HEK293 (cell line): ENCODE data around the gene HDAC7.
A peak's percentile ranks its signal among the peaks of the same experiment; 100 is the strongest.

Source experiments
- BCL11A ChIP-seq: fragments of 450-650 bp; formaldehyde crosslinking; IDR thresholded peaks from 2 replicates; pipeline ENCODE4 v1.5.1; 2016; ENCODE audit warnings: low read depth, missing biosample characterization, missing genetic modification characterization
- EGR2 ChIP-seq: fragments of 450-650 bp; formaldehyde crosslinking; IDR thresholded peaks from 2 replicates; pipeline ENCODE4 v1.5.1; 2016; ENCODE audit warnings: low read depth, missing biosample characterization, missing genetic modification characterization
- HOXD13 ChIP-seq: sonication (generic); formaldehyde crosslinking; IDR thresholded peaks from 2 replicates; pipeline ENCODE4 v1.8.0; 2022; ENCODE audit warnings: missing genetic modification reagents, borderline replicate concordance
- KLF7 ChIP-seq: fragments of 450-650 bp; formaldehyde crosslinking; IDR thresholded peaks from 2 replicates; pipeline ENCODE4 v1.5.1; 2016; ENCODE audit warnings: missing biosample characterization, missing genetic modification characterization, borderline replicate concordance
- KLF9 ChIP-seq: fragments of 450-650 bp; formaldehyde crosslinking; IDR thresholded peaks from 2 replicates; pipeline ENCODE4 v1.5.1; 2016; ENCODE audit warnings: missing biosample characterization, missing genetic modification characterization, low read depth
- REPIN1 ChIP-seq: fragments of 450-650 bp; formaldehyde crosslinking; IDR thresholded peaks from 2 replicates; pipeline ENCODE4 v1.5.1; 2017; ENCODE audit warnings: missing biosample characterization, missing genetic modification characterization, low read depth
- SP2 ChIP-seq: fragments of 450-650 bp; formaldehyde crosslinking; IDR thresholded peaks from 2 replicates; pipeline ENCODE4 v1.5.1; 2016; ENCODE audit warnings: missing biosample characterization, missing genetic modification characterization
- SP3 ChIP-seq: fragments of 450-650 bp; formaldehyde crosslinking; IDR thresholded peaks from 2 replicates; pipeline ENCODE4 v1.5.1; 2016; ENCODE audit warnings: missing biosample characterization, missing genetic modification characterization
- YY2 ChIP-seq: fragments of 450-650 bp; formaldehyde crosslinking; IDR thresholded peaks from 2 replicates; pipeline ENCODE4 v1.5.1; 2016; ENCODE audit warnings: missing biosample characterization, missing genetic modification characterization
- ZNF341 ChIP-seq: fragments of 450-650 bp; formaldehyde crosslinking; IDR thresholded peaks from 2 replicates; pipeline ENCODE4; 2016; ENCODE audit warnings: low read depth, missing biosample characterization, missing genetic modification characterization
- ZNF391 ChIP-seq: fragments of 450-650 bp; formaldehyde crosslinking; IDR thresholded peaks from 2 replicates; pipeline ENCODE4 v1.5.1; 2016; ENCODE audit warnings: low read depth, missing biosample characterization, missing genetic modification characterization, borderline replicate concordance
- ZXDB ChIP-seq: fragments of 450-650 bp; formaldehyde crosslinking; IDR thresholded peaks from 2 replicates; pipeline ENCODE4 v1.5.1; 2016; ENCODE audit warnings: missing biosample characterization, missing genetic modification characterization
- TF ChIP-seq, protein P1 (sequence below): fragments of 450-650 bp; formaldehyde crosslinking; IDR thresholded peaks from 2 replicates; pipeline ENCODE4 v1.5.1; 2016; ENCODE audit warnings: missing biosample characterization, missing genetic modification characterization, borderline replicate concordance
- TF ChIP-seq, protein P2 (sequence below): fragments of 450-650 bp; formaldehyde crosslinking; IDR thresholded peaks from 2 replicates; pipeline ENCODE4 v1.5.1; 2017; ENCODE audit warnings: missing biosample characterization, missing genetic modification characterization
- TF ChIP-seq, protein P3 (sequence below): fragments of 450-650 bp; formaldehyde crosslinking; IDR thresholded peaks from 2 replicates; pipeline ENCODE4 v1.5.1; 2016; ENCODE audit warnings: missing biosample characterization, missing genetic modification characterization
- TF ChIP-seq, protein P4 (sequence below): fragments of 450-650 bp; formaldehyde crosslinking; IDR thresholded peaks from 2 replicates; pipeline ENCODE4 v1.5.1; 2016; ENCODE audit warnings: missing biosample characterization, missing genetic modification characterization
- TF ChIP-seq, protein P5 (sequence below): fragments of 450-650 bp; formaldehyde crosslinking; IDR thresholded peaks from 2 replicates; pipeline ENCODE4 v1.5.1; 2016; ENCODE audit warnings: missing biosample characterization, missing genetic modification characterization

HDAC7 gene

DNA sequence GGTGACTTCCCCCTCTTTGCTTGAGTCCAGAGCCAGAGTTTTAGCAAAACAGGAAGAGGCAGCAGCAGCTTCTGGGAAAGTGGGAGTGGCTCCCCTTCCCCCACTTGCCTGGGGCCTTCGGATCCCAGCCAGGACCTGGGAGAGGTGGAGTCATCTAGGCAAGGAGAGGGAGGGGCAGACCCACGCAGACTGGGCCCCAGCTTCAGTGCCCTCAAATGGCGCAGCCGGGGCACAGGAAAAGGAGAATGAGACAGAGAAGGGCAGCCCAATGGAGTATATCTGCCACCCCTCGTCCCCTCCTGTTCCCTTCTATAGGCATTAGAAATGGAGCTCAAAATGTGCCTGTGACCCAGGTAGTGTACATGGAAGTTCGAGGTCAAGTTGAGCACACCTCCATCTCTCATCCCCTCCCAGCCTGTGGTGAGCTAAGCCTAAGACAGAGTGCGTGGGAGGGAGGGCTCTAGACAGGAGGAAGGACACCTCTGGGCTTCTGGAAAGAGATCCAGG, 9.3 kb upstream of the HDAC7 start (continued):
- peak; percentile 86 for TF ChIP-seq KLF9 (tag by site-specific recombination)
- peak; percentile 72 for TF ChIP-seq EGR2 (tag by site-specific recombination)
- TF ChIP-seq KLF7 (tag by site-specific recombination) = no peak
- peak; percentile 57 for TF ChIP-seq SP3 (tag by site-specific recombination)
- TF ChIP-seq, protein P1, sequence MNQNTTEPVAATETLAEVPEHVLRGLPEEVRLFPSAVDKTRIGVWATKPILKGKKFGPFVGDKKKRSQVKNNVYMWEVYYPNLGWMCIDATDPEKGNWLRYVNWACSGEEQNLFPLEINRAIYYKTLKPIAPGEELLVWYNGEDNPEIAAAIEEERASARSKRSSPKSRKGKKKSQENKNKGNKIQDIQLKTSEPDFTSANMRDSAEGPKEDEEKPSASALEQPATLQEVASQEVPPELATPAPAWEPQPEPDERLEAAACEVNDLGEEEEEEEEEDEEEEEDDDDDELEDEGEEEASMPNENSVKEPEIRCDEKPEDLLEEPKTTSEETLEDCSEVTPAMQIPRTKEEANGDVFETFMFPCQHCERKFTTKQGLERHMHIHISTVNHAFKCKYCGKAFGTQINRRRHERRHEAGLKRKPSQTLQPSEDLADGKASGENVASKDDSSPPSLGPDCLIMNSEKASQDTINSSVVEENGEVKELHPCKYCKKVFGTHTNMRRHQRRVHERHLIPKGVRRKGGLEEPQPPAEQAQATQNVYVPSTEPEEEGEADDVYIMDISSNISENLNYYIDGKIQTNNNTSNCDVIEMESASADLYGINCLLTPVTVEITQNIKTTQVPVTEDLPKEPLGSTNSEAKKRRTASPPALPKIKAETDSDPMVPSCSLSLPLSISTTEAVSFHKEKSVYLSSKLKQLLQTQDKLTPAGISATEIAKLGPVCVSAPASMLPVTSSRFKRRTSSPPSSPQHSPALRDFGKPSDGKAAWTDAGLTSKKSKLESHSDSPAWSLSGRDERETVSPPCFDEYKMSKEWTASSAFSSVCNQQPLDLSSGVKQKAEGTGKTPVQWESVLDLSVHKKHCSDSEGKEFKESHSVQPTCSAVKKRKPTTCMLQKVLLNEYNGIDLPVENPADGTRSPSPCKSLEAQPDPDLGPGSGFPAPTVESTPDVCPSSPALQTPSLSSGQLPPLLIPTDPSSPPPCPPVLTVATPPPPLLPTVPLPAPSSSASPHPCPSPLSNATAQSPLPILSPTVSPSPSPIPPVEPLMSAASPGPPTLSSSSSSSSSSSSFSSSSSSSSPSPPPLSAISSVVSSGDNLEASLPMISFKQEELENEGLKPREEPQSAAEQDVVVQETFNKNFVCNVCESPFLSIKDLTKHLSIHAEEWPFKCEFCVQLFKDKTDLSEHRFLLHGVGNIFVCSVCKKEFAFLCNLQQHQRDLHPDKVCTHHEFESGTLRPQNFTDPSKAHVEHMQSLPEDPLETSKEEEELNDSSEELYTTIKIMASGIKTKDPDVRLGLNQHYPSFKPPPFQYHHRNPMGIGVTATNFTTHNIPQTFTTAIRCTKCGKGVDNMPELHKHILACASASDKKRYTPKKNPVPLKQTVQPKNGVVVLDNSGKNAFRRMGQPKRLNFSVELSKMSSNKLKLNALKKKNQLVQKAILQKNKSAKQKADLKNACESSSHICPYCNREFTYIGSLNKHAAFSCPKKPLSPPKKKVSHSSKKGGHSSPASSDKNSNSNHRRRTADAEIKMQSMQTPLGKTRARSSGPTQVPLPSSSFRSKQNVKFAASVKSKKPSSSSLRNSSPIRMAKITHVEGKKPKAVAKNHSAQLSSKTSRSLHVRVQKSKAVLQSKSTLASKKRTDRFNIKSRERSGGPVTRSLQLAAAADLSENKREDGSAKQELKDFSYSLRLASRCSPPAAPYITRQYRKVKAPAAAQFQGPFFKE (tag by site-specific recombination) = no peak
- no peak for TF ChIP-seq ZXDB (tag by site-specific recombination)
- peak; percentile 20; the same call in 1 of the 2 replicates for TF ChIP-seq SP2 (tag by site-specific recombination)
- TF ChIP-seq ZNF391 (tag by site-specific recombination) = no peak
- TF ChIP-seq, protein P2, sequence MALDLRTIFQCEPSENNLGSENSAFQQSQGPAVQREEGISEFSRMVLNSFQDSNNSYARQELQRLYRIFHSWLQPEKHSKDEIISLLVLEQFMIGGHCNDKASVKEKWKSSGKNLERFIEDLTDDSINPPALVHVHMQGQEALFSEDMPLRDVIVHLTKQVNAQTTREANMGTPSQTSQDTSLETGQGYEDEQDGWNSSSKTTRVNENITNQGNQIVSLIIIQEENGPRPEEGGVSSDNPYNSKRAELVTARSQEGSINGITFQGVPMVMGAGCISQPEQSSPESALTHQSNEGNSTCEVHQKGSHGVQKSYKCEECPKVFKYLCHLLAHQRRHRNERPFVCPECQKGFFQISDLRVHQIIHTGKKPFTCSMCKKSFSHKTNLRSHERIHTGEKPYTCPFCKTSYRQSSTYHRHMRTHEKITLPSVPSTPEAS (tag by site-specific recombination) = no peak
- TF ChIP-seq, protein P3, sequence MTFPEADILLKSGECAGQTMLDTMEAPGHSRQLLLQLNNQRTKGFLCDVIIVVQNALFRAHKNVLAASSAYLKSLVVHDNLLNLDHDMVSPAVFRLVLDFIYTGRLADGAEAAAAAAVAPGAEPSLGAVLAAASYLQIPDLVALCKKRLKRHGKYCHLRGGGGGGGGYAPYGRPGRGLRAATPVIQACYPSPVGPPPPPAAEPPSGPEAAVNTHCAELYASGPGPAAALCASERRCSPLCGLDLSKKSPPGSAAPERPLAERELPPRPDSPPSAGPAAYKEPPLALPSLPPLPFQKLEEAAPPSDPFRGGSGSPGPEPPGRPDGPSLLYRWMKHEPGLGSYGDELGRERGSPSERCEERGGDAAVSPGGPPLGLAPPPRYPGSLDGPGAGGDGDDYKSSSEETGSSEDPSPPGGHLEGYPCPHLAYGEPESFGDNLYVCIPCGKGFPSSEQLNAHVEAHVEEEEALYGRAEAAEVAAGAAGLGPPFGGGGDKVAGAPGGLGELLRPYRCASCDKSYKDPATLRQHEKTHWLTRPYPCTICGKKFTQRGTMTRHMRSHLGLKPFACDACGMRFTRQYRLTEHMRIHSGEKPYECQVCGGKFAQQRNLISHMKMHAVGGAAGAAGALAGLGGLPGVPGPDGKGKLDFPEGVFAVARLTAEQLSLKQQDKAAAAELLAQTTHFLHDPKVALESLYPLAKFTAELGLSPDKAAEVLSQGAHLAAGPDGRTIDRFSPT (tag by site-specific recombination) = peak; percentile 58
- TF ChIP-seq BCL11A (tag by site-specific recombination) = no peak
- no peak for TF ChIP-seq HOXD13 (CRISPR knock-in tag)
- no peak for TF ChIP-seq REPIN1
- TF ChIP-seq, protein P4, sequence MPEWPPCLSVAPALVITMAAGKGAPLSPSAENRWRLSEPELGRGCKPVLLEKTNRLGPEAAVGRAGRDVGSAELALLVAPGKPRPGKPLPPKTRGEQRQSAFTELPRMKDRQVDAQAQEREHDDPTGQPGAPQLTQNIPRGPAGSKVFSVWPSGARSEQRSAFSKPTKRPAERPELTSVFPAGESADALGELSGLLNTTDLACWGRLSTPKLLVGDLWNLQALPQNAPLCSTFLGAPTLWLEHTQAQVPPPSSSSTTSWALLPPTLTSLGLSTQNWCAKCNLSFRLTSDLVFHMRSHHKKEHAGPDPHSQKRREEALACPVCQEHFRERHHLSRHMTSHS (tag by site-specific recombination) = no peak
- no peak for TF ChIP-seq YY2
- TF ChIP-seq, protein P5, sequence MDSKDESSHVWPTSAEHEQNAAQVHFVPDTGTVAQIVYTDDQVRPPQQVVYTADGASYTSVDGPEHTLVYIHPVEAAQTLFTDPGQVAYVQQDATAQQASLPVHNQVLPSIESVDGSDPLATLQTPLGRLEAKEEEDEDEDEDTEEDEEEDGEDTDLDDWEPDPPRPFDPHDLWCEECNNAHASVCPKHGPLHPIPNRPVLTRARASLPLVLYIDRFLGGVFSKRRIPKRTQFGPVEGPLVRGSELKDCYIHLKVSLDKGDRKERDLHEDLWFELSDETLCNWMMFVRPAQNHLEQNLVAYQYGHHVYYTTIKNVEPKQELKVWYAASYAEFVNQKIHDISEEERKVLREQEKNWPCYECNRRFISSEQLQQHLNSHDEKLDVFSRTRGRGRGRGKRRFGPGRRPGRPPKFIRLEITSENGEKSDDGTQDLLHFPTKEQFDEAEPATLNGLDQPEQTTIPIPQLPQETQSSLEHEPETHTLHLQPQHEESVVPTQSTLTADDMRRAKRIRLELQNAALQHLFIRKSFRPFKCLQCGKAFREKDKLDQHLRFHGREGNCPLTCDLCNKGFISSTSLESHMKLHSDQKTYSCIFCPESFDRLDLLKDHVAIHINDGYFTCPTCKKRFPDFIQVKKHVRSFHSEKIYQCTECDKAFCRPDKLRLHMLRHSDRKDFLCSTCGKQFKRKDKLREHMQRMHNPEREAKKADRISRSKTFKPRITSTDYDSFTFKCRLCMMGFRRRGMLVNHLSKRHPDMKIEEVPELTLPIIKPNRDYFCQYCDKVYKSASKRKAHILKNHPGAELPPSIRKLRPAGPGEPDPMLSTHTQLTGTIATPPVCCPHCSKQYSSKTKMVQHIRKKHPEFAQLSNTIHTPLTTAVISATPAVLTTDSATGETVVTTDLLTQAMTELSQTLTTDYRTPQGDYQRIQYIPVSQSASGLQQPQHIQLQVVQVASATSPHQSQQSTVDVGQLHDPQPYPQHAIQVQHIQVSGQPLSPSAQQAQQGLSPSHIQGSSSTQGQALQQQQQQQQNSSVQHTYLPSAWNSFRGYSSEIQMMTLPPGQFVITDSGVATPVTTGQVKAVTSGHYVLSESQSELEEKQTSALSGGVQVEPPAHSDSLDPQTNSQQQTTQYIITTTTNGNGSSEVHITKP = peak; percentile 91
- TF ChIP-seq ZNF341 = no peak
